Stimulated activated CD8-positive, alpha-beta memory T cell treated with anti-CD3 and anti-CD28 coated beads, Interleukin-15, amount 100 ng/mL, for 1 hour (primary cell): ENCODE results near the gene RETN.
A peak's percentile ranks its signal among the peaks of the same experiment; 100 is the strongest.

Experiments
- DNase-seq: peaks from one replicate; pipeline ENCODE4 v3.0.0-alpha.2; 2020; ENCODE audit warnings: low read depth

RETN gene, protein sequence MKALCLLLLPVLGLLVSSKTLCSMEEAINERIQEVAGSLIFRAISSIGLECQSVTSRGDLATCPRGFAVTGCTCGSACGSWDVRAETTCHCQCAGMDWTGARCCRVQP

GRCh38 chr19:7668842-7669241, at the start of gene RETN:
Gene RETN (plus strand): TSS chr19:7669049. CDS start chr19:7669327, 278 bp downstream.
- DNase-seq: no peak

DNA sequence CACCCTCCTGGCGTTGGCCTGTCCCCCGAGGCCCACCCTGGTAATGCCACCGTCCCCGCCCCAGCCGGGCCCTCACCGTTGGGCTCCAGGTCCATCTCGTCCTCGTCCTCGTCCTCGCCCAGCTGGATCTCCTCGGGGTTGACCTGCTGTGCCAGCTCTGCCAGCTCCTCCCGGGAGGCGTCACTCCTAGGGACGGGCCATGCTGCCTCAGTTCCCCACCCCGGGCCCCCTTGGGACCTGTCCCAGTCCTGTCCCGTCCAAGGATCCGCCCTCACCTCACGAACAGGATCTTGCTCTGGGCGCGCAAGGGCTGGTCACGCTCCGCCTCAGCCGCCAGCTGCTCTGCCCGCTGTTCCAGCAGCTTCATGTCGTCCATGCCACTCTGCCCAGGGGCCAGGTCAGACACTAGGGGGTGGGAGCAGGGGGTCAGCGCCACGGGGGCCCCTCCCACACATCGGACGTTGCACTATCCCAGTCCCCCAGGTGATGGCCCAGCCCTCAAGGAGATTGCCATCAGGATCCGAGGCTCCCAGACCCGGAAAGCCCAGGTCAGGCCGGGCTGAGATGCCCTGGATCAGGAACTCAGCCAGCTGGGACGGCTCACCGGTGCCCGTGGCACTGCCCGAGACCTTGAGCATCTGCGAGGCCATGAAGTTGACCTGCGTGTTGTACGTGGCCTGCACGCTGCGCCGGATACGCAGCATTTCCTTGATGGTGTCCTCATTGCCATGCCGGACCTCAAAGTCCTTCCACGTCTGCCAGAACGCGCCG, 49.0 kb upstream of the RETN start:
- no peak for DNase-seq

- no peak for DNase-seq
Measured at GRCh38 chr19:7620442-7621412, 48.1 kb upstream of the RETN start.

- no peak for DNase-seq
Measured at GRCh38 chr19:7622933-7623685, 45.7 kb upstream of the RETN start.

DNA sequence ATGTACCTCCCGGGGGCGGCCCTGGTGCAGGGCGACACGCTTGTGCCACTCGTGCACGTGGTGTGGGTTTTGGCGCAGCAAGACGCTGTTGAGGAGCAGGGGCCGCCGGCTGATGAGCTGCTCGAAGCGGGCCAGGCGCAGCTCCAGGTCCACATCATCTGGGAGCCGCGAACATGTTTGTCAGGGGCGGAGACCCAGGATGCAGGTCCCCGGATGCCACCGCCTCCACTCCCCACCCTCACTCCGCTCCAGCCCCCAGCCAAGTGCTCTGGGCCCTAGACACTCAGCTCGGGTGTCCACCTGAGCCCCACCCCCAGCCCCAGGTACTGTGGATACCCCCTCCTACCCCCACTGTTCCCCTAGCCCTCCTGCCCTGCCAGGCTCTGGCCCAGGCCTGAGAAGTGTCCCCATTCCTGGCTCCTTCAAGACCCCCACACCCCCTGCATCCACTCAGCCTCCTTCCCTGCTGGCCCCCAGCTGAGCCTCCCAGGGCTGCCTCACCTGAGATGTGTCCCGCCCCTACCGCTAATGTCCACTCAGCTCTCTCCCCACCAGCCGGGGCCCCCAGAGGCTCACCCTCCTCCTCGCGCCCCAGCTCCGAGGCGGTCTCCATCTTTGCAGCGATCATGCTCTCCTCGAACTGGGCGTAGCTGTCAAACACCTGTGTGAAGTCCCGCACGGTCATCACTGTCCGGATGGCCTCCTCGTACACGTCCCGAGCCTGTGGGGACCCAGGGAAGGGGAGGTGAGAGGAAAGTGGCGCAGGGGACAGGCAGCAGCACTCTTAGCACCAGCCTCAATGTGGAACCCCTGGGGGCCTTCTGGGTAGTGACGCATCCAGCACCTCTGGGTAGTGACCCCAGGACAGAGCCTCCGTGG, 44.9 kb upstream of the RETN start:
- no peak for DNase-seq

GRCh38 chr19:7624810-7625209, 44.0 kb upstream of the RETN start:
- no peak for DNase-seq

GRCh38 chr19:7625763-7626372, 43.0 kb upstream of the RETN start:
- DNase-seq: no peak

DNA sequence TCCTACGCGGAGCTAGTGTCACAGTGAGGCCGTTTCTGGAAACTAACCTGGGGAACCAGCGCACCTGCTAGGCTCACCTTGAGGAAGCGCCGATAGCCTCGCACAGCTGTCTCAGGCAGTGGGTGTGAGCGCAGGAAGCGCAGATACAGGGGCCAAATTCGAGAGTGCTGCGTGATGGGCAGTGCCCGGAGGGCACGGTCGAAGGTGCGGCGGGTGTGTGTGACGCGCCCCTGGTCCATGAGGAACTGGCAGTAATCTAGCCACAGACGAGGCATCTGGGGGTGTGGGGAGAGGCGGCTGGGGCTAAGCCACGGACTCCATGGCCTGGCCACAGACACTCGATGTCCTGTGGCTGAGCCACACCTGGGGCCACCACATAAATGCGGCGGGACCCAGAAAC, 41.7 kb upstream of the RETN start:
- no peak for DNase-seq

GRCh38 chr19:7628589-7629311, 40.1 kb upstream of the RETN start:
- DNase-seq: no peak

DNA sequence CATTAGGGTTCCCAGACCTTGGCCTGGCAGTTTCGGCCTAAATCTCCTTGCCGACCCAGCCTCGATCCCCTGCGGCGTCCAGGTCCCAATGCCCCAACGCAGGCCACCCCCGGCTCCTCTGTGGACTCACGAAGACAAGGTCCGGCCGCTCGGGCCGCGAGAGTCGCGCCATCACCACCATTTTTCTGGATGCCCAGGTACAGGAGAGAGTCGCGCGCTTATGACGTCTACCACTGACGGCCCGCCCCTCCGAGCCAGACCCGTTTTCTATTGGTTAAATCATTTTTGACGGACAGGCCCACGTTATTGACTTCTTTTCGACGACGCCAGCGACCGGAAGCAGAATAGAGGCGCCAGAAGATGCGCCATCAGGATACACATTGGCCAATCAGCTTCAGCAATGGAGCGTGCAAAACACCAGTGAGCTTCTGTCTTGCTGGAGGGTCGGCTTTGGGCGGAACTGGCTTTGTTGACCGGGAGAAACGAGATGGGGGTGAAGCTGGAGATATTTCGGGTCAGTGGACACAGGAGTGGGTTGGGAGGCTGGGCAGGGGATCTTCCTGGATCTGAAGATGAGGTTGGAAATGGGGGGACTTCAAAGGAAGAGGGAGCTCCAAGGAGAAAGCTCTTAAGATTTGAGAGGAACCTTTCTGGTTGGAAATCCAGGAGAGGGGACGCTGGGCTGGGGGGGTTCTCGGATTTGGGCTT, 39.3 kb upstream of the RETN start, which contains the start of the genes PET100 and XAB2:
Gene PET100, plus strand, starts transcription at position 447 of the 708 bp plus-strand sequence. Its CDS starts 41 bp downstream, at position 488.
Gene XAB2, minus strand, starts transcription at position 199 of the 708 bp plus-strand sequence. Its CDS starts 18 bp downstream, at position 181.
- peak; percentile 89 for DNase-seq

DNA sequence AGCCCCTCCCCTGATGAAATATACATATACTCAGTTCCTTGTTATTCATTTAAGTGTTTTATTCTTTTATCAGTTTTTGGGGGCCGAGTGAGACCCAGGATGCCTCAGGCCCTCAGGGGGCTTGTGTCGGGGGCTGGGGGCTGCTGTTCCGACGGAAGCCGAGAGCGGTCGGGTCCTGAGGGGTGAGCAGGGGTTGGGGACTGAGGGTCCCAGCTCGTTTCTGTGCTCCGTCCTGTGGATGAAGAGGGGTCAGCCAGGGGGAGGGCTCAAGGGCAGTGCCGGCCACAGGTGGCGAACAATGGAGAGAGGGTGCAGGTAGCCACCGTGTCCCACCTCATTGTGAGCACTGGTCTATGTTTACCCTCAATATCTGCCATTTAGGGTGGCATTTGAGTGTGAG, 37.3 kb upstream of the RETN start:
- no peak for DNase-seq

- DNase-seq: no peak
Measured at GRCh38 chr19:7632340-7633203, 36.3 kb upstream of the RETN start.

- DNase-seq: no peak
Measured at GRCh38 chr19:7633698-7634097, 35.2 kb upstream of the RETN start, which contains the start of gene PCP2. Gene PCP2 (minus strand): TSS chr19:7633719. CDS start chr19:7633457, 262 bp downstream.

DNA sequence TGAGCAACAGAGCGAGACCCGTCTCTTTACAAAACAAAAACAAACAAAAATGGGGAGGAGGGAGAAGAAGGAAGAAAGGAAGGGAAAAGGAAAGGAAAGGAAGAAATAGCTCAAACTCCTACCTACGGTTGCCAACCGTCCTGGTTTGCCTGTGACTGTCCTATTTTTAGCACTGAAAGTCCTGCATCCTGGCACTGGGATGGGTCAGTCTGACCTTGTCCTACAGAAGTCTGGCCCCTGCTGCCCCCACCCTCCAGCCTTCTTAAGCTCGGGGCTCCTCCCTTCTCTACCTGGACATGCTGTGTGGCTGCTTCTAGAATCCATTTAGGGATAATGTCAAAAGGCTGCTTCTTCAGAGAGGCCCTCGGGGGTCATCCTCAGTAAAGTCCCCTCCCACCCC, 33.2 kb upstream of the RETN start:
- DNase-seq: no peak

- no peak for DNase-seq
Measured at GRCh38 chr19:7636317-7636690, 32.5 kb upstream of the RETN start.

GRCh38 chr19:7636691-7637373, 32.0 kb upstream of the RETN start, which contains the start of gene STXBP2:
Gene STXBP2 (plus strand): TSS chr19:7637110. CDS start chr19:7637150, 40 bp downstream.
- DNase-seq: peak; percentile 85
